ENCODE results near the gene ZMIZ1.

GRCh38 chr10:79207096-79207357, 138.3 kb downstream of the ZMIZ1 start:
- no peak for TF ChIP-seq POLR2AphosphoS5 (IDR thresholded peaks at IDR 0.05)
- TF ChIP-seq CTCF (IDR thresholded peaks at IDR 0.05): no peak
- TF ChIP-seq POLR2A (IDR thresholded peaks at IDR 0.05): no peak
- no peak for TF ChIP-seq EP300 (IDR thresholded peaks at IDR 0.05)

Data from suprapubic skin (tissue), 4 donors.